IPS DF 19.7 (cell line): ENCODE results near the gene SCT.

Experiments
- DNase-seq: peaks from one replicate; pipeline ENCODE4 v3.0.0-alpha.2; 2013; ENCODE audit warnings: low read depth, low spot score

The SCT gene

DNA sequence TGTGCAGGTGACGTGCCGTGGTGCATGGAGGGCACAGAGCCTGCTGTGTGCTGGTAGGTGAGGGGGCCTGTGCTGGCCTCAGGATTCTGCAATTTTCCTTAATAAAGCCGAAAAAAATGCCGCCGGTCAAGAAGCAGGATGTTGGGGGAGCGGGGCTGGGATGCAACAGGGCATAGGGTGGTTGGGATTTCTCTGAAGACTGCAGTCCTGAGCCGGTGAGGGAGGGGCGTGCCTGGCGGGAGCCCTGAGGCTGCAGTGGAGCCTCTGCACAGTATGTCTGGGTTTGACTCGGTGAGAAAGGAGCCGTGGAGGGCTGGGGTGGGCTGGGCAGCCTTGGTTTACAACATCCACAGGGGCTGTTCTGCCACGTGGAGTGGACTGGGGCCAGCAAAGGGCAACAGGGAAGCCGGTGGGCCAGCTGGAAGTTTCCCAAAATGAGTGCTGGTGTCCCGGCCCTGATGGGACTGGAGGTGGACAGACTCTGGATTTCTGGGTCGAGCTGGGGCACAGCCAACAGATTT is 3.6 kb downstream of the SCT start:
- no peak for DNase-seq

DNA sequence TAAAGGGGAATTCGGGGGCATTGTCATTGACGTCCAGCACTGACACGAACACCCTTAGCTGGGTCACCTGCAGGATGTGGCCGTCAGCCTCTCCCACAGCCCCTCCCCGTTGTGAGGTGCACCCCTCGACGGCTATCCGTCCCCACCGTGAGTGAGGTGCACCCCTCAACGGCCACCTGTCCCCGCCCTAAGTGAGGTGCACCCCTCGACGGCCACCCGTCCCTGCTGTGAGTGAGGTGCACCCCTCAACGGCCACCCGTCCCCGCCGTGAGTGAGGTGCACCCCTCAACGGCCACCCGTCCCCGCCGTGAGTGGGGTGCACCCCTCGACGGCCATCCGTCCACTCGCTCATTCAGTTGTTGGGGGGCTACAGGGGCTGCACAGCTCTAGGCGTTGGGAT is 5.1 kb downstream of the SCT start:
- no peak for DNase-seq

DNA sequence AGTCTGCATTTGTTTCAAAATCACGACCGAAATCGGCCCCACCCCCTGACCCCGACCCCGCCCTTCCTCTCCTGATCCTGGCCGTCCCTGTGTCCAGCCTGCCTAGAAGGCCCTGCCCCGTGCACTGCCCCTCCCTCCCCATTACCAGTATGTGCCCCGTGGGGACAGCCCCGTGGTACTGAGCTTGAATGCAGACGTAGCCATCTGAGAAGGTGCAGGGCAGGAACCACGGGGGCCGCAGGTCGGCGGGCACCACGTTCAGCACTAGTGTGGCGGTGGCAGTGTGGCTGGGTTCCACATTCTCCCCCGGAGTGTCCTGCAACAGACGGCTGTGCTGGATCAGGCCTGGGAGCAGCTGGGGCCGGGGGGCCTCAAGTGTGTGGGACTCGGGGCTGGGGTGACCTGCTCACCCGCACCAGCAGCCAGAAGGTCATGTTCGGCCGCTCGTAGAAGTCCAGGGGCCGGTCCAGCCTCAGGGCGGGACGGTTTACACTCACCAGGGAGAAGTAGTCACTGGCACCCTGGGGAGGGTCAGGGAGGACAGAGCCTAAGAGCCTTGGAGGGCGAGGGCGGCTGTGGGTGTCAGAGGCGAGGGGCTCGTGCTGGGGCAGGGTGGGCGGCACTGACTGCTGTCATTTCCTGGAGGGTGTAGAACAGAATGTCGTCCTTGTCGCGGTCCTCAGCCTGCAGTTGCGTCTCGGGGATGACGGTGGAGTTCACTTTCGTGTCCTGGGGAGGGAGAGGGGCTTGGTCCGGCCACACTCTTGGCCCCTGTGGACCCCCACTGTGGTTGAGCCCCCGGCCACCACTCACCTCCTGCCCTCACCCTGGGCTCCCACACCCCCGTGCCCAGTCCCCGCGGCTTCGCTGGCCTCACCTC is 5.8 kb downstream of the SCT start:
- no peak for DNase-seq

DNA sequence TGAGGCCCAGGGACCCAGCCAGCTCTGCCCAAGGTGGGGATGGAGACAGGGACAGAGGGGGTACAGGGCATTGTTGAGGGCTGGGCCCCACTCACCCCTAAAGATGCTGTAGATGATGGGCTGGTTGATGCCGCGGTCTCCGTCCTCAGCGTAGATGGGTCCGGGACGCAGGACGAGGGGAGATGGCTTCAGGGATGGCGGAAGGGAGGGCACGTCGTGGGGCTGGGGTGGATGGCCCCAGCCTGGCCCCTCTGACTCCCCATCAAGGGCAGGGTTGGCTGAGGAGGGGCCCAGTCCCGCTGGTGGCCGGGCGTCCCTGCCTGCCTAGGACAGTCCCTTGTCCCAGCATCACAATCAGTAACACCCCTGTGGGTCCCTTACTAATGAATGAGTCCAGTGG is 6.8 kb downstream of the SCT start:
- DNase-seq = no peak

DNA sequence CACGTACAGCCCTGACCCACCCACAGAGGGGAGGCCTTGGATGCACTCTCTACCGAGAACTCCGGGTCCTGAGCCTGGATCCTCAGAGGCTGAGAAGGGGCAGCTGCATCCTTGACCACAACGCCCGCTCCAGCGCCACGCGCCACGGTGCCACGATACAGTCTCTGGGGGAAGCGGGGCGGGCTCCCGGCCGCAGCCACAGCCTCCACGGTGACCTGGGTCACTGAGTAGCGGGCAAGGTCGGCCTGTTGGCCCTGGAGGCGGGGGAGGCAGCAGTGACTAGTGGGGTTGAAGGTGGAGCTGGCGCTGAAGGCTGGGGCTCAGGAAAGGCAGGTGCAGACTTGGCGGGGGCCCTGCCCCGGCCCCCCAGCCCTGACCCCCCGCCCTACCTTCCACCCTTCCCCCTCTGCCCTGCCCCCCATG is 7.3 kb downstream of the SCT start:
- DNase-seq = no peak

DNA sequence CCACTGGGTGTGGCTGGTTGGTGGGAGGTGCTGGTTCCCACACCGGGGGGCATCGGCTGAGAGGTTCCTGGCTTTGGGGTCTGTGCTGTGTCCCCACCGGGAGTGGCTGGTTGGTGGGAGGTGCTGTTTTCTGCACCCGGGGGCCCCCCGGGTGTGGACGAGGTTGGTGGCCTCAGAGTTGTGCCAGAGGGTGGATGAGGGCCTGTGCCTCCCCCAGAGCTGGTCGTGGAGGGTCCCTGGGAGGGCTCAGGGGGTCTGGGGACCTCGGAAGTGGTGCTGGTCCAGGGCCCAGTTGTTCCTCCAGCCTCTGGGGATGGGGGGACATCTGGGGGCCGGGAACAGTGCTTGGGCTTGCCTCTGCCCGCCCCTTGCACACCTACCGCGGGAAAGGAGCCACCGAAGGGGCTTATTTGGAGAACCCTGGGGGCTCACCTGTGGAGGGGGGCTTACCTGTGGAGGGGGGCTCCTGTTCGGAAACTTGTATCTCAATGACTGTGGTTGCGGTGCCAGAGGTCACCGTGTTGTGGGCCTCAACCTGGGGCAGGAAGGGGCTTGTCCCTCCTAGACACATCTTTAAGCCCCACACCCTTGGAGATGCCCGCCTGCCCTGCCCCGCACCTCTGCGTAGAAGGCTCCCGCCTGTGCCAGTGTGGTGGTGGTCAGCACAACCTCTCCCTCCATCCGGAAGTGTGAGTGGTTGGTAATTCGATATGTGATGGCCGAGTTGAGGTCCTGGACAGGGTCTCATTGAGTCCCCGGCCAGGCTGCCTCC is 7.9 kb downstream of the SCT start:
- no peak for DNase-seq

DNA sequence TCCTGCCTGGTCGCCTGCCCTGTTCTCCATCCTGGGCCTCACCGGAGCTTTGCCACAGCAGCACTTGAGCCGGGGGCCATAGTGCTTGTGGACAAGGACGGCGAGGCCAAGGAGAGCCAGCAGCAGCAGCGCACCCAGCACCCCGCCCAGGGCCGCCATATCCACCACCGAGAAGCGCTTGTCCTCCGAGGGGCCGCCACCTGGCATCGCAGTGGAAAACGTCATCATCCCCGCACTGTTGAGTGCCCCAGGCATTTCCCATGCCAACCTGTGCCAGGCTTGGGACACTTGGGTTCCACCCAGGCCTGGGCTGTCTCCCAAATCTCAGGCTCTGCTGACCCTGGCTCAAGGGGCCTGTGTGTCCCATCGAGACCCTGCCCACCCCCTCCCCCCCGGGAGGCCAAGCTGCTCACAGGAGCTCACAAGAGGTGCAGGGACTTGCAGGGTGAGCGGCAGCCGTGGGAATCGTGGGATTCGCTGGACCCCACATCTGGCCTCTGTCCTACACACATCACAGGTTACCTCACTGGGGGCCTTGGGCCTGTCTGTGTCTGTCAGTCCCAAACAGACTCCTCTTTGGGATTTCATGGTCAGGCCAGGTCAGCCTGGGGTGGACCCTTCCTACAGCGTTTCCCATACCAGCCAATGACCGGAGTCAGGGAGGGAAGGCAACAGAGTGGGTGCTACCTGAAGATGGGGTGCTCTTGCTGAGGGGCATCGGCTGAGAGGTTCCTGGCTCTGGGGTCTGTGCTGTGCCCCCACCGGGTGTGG is 8.9 kb downstream of the SCT start:
- no peak for DNase-seq

DNA sequence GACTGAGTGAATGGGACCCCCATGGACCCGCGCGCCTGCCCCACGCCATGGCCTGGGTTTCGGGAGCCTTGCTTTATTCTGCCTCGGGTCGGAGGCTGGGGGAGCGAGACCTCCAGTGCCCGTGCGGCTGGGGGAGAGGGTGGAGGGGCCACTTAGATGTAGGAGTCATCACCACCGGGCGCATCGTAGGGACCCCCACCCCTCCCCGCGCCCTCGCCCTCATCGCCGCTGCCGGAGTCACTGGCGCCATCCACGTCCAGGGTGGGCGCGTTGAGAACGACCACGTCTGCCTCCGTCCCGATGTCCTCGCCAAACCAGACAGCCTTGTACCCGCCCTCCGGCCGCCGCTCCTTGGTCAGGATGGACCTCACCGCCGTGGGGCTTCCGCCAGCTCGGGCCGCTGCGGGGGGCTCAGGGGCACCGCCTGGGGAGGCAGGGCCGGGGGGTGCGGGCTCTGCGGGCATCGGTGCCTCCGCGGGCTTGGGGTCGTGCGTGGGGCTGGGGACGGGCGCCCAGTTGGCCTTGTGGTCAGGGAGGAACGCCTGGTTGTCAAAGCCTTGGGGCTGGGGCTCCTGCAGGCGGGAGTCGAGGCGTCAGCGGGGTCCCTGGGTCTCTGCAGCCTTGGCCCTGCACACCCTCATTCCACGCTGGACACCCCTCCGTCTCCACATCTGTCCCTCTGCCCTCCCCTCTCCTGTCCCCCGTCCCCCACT is 9.6 kb downstream of the SCT start:
- DNase-seq = no peak

DNA sequence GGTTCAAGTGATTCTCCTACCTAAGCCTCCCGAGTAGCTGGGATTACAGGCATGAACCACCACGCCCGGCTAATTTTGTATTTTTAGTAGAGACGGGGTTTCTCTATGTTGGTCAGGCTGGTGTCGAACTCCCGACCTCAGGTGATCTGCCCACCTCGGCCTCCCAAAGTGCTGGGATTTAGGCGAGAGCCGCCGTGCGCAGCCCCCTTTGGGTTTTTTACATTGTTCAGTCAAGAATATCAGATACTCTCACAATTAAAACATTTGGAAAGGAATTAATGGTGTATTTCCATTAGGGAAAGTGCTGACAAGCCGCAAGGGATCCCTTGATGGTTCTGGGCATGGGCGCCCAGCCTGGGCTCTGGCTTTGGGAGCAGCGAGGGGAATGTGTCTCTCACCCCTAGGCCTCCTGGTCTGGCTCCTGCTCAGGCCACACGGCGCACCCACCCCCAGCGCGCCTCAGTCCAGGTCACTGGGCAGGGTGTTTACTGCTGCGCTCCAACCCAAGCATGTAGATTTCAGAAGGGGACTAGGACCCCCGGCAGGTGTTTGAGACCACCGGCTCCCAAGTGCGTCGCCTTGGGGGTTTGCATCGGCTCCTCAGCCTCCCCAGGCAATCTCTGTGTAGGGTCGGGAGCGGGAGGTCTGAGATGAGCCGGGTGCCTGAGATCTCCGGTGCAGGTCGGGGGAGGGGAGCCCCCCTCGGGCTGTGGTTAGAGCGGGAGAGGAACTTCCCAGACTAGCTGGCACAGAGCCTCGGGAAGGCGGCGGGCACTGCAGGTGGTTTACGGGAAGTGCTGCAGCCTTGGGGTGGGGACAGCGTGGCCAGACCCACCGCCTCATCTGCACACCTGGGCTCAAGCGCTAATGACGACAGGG is 10.4 kb downstream of the SCT start:
- no peak for DNase-seq

DNA sequence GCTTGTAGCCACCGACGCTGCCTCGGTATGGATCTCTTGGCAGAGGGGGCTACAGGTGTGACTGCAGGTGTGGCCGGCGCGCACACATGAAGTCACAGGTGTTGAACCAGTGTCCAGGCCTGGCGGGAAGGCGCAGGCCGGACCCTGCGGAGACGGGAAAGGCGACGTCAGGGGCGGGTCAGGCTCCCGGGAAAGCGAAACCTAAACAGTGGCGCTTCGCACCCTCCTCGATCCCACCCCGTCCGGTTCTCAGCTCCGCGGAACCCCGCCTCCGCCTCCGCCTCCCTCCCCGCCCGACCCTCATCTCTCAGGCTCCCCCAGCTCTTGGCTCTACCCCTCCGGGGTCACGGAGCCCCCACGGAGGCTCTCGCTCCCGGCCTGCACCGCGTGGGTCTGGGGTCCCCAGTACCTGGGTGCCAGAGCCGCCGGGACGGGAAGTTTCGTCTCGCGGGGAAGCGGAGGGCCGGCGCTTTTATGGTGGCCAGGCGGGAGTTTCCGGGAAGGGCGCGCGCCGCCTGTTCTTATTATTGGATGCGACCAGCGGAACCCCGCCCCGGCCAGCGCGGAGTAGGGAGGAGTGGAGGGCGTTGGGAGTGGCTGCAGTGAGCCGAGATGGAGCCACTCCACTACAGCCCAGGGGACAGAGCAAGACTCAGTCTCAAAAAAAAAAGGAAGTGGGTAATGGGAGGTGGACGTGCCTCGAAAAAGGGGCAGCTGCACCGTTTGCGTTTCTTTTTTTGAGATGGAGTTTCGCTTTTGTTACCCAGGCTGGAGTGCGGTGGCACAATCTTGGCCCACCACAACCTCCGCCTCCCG is 11.3 kb downstream of the SCT start, which contains the start of gene IRF7:
Gene IRF7 (minus strand): TSS at position 447 of the 816 bp plus-strand sequence. CDS start 586 bp downstream, outside the sequence.
- DNase-seq = no peak

DNA sequence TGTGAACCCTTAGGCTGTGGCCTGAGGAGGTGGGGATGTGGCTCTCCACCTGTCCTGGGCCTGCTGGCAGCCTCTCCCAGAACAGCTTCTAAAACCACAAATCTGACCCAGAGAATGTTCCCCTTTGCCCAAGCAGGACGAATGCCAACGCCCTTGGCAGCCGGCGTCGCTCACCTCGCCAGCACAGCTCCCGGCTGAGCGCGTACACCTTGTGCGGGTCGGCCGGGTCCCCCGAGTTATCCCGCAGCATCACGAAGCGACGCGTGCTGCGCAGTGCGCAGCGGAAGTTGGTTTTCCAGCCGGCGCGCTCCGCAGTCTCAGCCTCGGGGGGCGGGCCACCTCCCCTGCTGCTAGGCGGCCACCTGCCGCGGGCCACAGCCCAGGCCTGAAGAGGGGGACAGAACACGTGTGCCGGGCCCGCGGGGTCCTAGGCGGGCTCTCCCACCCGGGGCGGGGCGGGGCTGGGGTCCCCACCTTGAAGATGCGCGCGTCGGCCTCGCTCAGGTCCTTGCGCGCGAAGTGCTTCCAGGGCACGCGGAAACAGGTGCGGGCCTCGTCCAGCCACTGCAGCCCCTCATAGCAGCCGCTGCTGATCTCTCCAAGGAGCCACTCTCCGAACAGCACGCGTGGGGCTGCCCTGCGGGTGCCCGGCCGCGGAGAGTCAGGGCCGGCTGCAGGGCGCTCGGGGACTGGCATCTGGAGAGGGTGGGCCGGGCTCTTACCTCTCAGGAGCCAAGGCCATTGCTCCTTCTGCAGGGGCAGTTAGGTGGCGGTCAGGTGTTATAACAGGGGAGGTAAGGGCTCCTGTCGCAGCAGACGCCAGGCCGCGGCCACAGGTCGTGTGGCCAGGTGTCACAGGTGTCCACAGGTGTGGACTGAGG is 12.1 kb downstream of the SCT start:
- no peak for DNase-seq

DNA sequence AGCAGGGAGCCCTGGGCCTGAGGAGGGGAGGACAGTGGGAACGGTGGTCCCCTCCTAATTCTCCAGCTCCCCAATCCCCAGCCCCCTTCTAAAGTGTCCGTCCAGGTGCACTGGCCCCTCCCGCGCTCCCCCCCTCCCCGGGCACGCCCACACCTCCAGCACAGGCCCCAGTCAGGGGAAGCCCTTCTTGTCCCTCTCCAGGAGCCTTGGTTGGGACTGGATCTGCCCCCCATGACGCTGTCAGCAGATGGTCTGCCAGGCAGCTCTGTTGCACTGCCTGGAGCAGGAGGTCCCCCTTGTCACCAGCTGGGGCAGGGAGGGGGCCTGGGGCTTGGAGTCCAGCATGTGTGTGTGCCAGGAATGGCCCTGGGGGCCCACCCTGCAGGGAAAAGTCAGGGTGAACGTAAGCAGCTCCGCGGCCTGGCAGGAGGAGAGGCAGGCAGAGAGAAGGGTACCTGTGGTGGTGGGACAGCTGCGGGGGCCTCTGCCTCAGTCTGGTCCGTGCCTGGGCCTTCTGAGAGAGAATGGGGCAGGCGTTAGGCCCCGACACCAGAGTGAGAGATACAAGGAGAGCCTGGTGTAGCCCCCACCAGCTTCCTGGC is 12.9 kb downstream of the SCT start:
- DNase-seq = no peak

DNA sequence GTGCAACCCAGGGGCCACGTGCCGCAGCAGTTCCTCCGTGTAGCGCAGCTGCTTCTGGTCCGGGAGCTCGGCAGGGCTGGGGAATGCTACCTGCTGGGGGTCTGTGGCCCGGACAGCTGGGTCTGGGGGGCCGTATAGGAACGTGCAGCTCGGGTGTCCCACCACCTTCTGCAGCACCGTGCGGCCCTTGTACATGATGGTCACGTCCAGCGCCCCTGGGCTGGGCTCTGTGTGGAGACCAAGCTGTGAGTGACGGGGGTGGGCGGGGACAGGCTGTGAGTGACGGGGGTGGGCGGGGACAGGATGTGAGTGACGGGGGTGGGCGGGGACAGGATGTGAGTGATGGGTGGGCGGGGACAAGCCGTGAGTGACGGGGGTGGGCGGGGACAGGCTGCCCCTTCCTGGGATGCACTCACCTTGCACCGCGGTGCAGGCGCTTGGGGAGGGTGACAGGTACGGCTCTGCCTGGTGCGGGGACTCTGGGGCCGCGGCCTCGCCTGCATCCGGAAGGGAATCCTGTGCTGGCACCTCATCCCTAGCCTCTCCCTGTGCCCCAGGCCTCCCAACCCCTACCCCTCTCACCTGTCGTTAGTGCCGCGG is 13.5 kb downstream of the SCT start:
- DNase-seq = no peak

DNA sequence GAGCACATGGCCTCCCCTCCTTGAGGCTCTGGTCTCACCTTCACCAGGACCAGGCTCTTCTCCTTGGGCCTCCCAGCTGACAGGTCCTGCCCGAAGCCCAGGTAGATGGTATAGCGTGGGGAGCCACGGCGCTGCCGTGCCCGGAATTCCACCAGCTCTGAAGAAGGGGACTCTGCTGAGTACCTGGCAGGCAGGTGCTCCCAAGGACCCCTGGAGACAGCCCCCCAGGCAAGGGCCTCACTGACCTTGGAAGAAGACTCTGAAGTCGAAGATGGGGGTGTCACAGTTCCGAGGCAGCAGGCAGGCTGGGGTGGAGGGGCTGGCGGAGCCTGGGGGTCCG is 14.1 kb downstream of the SCT start:
- no peak for DNase-seq

DNA sequence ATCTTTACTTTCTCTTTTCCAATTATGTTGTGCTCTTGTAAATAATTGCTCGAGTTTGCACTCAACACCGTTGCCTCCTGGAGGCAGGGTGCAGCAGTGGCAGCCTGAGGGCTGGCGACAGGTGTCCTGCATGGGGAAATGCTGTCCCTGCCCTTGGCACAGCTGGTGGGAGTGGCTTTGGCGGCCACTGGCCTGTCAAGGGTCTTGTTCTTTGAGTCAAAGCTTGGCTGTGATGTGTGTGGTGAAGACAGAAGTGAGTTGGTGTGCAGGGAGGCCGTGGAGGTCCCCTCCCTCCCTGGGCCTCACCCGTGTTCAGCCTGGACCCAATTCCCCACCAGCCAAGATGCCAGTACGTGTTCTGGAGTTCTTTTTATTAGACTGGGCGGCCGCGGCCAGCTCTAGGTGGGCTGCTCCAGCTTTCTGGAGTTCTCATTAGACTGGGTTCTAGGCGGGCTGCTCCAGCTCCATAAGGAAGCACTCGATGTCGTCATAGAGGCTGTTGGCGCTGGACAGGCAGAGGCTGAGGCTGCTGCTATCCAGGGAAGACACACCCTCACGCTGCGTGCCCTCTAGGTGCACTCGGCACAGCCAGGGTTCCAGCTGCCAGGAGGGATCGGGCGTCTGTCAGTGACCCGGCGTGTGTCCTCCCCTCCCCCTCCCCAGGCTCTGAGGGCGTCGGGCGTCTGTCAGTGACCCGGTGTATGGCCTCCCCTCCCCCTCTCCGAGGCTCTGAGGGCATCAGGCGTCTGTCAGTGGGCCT is 14.6 kb downstream of the SCT start:
- DNase-seq = no peak

DNA sequence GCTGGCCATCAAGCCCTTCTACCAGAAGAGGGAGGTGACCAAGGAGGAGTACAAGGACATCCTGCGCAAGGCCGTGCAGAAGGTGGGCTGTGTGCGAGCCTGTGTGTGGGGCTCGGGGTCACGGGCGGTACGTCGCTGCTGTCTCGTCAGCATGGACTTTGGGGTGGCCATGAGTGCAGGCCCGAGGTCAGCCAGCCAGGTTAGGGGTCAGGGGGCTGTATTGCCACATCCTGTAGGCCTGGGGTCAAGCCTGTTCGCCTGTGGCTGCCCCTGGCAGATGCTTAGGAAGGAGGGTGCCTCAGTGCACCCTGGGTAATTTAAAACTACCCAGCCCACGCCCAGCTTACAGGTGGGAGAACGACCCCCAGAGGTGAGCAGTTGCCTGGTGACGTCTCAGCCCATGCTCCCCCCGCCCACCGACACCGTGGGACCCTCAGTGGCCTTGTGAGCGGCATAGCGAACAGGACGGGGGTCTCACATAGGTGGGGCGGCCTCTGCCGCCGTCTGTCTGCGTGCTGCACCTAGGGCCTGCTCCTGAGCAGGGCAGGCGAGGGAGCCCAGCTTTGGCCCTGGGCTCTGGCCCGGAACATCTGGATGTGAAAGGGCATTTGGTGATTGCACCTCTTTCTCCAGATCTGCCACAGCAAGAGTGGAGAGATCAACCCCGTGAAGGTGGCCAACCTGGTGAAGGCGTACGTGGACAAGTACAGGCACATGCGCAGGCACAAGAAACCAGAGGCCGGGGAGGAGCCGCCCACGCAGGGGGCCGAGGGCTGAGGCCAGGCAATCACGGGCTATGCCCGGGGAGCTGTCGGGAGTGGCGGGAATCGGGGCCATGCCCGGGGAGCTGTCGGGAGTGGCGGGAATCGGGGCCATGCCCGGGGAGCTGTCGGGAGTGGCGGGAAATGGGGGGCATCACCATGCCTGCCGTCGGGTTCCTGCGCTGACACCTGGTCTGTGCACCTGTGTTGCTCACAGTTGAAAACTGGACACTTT is 15.7 kb downstream of the SCT start:
- DNase-seq = no peak
